Effector CD4-positive, alpha-beta T cell (primary cell): ENCODE measurements around the gene SLC22A6.

Experiments used
- DNase-seq: peaks from one replicate; pipeline ENCODE4 v3.0.0-alpha.2; 2020

Gene SLC22A6

GRCh38 chr11:62930157-62930556 is 54.6 kb downstream of the SLC22A6 start:
- no peak for DNase-seq

- no peak for DNase-seq
These were observed 56.8 kb downstream of the SLC22A6 start for GRCh38 chr11:62928011-62928410.

GRCh38 chr11:62926680-62927455 is 57.9 kb downstream of the SLC22A6 start:
- DNase-seq = no peak
